GF-D8 (cell line): ENCODE measurements around the gene OLFML2B.

ENCODE experiments used
- DNase-seq: peaks from one replicate; lab custom pipeline; 2025; lab: John Stamatoyannopoulos, UW

The OLFML2B gene

GRCh38 chr1:162006081-162006480 lies 17.6 kb downstream of the OLFML2B start:
- DNase-seq, result no peak

- DNase-seq, result no peak
Observed at GRCh38 chr1:162004441-162004950, 19.2 kb downstream of the OLFML2B start.

DNA sequence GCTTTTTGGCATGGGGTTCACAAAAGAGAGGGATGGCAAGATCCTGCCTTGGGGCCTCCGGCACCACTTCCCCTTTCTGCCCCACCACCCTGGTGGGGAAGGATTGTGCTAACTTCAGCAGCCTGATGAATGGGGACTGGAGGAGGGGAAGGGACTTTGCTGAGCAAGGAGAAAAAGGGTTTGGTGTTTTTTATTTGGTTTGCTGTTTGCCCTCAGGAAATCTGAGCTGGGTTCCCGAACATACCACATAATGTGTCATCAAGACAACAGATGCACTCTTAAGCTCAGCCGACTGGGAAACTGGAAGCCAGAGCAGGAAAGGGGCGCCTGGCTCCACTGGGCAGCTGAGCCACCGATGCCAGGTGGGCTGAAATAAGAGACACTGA lies 19.8 kb downstream of the OLFML2B start:
- DNase-seq, result no peak

GRCh38 chr1:162003061-162003829 lies 20.4 kb downstream of the OLFML2B start:
- DNase-seq, result no peak

DNA sequence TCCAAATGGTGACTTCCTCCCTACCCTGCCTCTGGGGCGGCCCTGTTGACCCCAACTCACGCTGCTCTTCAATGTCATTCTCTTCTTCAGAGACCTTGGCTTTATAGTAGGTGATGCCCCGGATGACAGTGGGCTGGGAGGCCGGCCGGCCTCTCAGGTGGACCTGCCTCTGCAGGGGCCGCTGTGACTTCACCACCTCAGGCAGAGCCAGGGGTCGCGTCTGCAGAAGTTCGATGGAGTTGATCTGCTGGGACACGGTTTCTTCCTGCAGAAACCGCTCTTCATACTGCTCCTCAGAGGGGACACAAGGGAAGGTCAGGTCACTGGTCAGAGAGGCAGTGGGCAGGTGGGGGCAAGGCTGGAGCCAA lies 23.6 kb downstream of the OLFML2B start:
- no peak for DNase-seq

- no peak for DNase-seq
Observed at GRCh38 chr1:161999301-162000052, 24.2 kb downstream of the OLFML2B start.

DNA sequence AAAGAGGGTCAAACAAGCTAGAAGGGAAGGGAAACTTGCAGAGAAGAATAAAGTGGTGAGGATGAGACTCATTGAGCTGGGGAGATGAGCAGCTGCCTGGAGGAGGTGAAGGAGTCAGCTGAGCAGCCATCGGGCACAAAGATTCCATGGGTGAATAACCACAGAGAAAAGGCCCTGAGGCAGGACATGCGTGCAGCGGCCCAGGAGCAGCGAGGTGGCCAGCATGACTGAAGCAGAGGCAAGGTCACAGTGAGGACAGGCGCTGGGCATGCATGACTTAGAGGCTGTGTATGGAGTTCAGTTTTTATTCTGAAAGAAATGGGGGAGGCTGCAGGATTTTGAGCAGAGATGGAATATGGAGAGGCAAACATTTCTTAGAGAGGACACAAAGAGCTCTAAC lies 24.9 kb downstream of the OLFML2B start:
- DNase-seq, result no peak

GRCh38 chr1:161997152-161997551 lies 26.5 kb downstream of the OLFML2B start:
- DNase-seq, result no peak

DNA sequence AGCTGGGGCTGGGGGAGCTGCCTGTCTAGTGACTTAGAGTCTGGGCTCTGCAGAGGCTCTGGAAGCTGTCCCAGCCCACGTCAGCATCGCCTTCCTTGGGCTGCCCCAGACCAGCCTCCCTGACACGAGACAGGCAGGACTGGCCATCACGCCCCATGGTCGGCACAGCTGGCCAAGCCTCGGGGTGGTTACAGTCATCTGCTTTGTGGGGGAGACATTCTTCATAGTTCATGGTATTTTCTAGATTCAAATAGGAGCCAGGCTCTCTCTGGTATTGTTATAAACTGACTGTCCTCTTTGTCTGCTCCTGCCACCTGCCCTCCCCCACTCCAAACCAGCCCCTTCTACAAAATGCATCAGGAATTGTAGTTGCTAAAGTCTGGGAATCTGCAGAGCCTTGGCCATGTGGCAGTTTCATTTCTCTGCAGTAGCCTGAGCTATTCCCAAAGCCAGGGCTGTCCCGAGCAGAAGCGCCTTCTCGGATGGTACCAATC lies 29.4 kb downstream of the OLFML2B start:
- no peak for DNase-seq

GRCh38 chr1:161993576-161993975 lies 30.1 kb downstream of the OLFML2B start:
- no peak for DNase-seq

- DNase-seq, result peak; percentile 7
Observed at GRCh38 chr1:161989786-161990185, 33.9 kb downstream of the OLFML2B start.

GRCh38 chr1:161989108-161989507 lies 34.6 kb downstream of the OLFML2B start:
- DNase-seq, result no peak

DNA sequence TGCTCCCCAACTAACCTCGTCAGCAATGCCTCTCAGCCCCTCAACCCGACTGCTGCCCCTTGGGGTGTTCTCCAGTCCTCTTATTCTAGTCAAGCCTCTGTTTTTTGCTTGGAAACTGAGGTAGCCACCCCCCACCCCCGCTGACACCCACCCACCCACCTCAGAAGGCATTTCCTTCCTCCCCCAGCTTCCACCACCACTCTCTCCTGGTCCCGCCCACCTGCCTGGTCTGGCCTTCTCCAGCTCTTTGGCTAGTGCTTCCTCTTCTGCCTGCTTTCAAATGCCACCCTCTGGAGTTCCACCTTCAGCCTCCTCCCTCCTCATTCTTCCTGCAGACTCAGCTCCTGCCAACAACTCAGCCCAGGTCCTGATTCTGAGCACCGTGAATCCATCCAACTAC lies 35.3 kb downstream of the OLFML2B start:
- DNase-seq, result no peak

- DNase-seq, result no peak
Observed at GRCh38 chr1:161987872-161988271, 35.8 kb downstream of the OLFML2B start.

- DNase-seq, result no peak
Observed at GRCh38 chr1:161987303-161987702, 36.4 kb downstream of the OLFML2B start.

DNA sequence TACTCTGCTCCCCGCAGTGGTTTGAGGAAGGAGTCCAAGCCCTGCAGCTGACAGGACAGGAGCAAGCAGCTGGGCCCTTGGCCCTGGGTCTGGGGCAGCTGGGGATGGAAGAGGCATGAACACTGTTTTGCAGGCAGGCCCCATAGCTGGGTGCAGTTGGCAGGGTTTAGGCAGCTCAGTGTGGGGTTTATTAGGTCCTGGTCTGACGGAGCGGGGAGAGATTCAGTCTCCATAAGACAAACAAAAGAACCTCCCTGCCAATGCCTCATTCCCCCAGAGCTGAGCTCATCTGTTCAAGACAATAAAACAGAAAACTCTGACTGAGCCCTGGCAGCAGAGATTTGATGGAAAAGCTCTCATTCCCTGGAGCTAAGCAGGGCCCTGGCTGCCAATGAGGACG lies 37.3 kb downstream of the OLFML2B start:
- DNase-seq, result no peak

DNA sequence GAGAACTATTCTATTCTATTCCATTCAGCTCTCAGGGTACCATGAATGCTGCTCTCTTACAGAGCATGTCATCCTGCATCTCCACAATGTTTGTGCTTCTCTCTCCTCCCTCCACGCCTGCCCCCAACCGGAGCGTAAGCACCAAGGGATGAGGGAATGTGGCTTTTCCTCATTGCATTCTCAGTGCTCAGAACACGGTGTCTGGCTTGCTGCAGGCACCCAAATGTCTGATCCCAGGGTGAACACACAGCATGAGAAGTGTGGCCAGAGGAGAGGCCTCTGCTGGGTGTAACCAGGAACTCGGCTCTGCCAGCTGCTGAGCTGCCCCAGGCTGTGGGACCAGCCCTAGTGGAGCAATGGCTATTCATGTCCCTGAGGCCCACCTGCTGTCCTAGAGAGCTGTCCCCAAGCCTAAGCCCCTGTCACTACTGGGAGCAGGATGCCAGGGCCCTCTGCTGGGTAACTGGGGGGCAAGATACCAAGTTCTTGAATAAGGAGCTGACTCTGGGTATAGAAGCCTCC lies 38.3 kb downstream of the OLFML2B start:
- no peak for DNase-seq

- DNase-seq, result no peak
Observed at GRCh38 chr1:161983725-161984124, 39.9 kb downstream of the OLFML2B start.

DNA sequence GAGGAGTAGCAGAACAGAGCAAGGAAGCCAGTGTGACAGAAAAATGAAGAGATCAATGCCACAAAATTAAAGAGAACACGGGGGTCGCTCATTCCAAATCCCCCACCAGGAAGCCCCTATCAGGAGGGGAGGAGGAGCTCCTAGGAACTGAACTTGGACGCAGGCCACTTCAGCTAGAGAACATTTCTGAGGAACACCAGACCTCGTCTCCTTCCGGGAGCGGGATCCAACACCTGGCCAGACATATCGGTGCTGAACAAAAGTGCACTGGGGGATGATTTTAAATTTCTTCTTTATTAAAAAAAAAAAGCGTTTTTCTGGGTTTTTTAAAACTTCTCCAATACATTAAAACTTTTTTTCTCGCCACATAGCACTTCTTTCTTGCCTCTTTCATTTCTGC lies 40.8 kb downstream of the OLFML2B start:
- no peak for DNase-seq

DNA sequence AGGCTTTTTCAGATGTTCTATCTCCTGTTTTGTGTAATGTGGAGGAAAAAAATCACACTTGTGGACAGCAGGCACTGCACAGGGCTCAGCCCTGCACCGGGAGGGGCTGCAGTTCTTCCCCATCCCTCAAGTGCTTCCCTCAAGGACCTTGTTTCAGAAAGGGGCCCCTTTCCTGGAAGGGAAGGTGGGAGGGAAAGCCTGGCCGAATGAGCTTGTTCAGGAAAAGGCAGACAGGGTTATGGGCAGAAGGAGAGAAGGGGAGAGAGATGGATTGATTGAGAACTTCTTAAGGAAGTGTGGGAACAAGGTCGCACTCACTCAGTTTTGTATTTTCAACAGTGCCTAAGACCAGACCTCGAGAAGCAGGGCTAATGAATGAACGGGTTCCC lies 41.2 kb downstream of the OLFML2B start:
- DNase-seq, result no peak

- no peak for DNase-seq
Observed at GRCh38 chr1:161981735-161982506, 41.7 kb downstream of the OLFML2B start.

DNA sequence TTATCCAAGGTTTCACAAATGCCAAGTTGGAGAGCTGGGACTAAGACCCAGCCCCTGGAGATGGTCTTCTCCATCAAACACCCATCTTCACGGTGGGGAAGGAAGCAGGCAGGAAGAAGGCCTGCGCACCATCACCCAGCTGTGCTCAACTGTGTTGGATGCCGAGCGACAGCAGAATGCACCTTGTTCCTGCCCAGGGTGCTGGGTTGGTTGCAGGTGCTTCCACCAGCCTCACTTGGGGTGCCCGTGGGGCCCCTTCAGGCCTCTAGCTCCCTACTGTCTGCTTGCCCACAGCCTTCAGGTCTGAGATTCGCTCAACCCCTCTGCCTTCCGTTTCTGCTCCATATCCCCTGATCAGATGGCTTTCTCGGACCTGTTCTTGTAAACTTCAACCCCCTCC lies 42.5 kb downstream of the OLFML2B start:
- DNase-seq, result no peak
